HG03064 (cell line): ENCODE results near the gene TRAF2.
"Not testable (repeated sequence)": the region's sequence is repeated elsewhere in the genome, so short reads cannot be mapped to it uniquely, and the experiment has no call there.

Source experiments
- ATAC-seq: cut with Tn5 transposase; IDR thresholded peaks from one replicate; pipeline ENCODE4 v1.9.1; 2021; ENCODE audit warnings: low read depth; ENCODE audit not compliant: unreplicated experiment

Gene TRAF2

GRCh38 chr9:136885950-136886578, at the start of gene TRAF2:
TRAF2 (plus strand) TSS chr9:136886516; CDS start chr9:136898741, 12,225 bp downstream.
- peak; percentile 74 for ATAC-seq

DNA sequence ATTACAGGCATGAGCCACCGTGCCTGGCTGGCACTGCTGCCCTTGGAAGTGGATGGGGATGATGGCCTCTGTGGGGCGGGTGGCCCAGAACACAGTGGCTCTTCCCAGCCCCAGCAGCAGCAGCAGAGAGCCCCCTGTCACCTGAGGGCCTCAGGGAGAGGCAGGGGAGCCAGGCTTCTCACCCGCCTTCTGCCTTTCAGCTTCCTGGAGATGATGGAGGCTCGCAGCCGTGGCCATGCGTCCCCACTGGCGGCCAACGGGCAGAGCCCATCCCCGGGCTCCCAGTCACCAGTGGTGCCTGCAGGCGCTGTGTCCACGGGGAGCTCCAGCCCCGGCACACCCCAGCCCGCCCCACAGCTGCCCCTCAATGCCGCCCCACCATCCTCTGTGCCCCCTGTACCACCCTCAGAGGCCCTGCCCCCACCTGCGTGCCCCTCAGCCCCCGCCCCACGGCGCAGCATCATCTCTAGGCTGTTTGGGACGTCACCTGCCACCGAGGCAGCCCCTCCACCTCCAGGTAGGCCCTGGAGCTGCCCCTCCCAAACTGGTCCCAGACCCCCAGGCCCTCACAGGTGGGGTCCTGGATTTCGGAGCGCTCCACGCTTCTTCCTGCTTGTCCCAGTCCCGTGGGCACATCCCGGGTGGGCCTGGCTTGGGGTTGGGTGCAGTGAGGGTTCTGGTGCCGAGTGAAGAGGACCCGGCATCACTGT, 49.0 kb upstream of the TRAF2 start:
- ATAC-seq: no peak

DNA sequence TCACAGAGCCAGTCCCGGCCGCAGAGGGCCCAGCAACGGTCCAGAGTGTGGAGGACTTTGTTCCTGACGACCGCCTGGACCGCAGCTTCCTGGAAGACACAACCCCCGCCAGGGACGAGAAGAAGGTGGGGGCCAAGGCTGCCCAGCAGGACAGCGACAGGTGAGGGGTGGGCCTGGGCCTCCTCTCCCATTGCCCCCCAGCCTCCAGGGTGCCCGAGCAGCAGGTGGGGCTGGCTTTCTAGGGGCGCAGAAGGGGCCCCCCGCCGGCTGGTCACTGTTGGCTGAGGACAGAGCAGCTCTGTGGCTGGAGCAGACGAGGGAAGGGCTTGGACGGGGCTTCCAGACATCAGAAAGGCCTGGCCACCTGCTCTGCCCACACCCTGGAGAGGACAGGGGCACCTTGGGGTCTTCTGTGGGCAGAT, 48.4 kb upstream of the TRAF2 start:
- not testable (repeated sequence) for ATAC-seq

DNA sequence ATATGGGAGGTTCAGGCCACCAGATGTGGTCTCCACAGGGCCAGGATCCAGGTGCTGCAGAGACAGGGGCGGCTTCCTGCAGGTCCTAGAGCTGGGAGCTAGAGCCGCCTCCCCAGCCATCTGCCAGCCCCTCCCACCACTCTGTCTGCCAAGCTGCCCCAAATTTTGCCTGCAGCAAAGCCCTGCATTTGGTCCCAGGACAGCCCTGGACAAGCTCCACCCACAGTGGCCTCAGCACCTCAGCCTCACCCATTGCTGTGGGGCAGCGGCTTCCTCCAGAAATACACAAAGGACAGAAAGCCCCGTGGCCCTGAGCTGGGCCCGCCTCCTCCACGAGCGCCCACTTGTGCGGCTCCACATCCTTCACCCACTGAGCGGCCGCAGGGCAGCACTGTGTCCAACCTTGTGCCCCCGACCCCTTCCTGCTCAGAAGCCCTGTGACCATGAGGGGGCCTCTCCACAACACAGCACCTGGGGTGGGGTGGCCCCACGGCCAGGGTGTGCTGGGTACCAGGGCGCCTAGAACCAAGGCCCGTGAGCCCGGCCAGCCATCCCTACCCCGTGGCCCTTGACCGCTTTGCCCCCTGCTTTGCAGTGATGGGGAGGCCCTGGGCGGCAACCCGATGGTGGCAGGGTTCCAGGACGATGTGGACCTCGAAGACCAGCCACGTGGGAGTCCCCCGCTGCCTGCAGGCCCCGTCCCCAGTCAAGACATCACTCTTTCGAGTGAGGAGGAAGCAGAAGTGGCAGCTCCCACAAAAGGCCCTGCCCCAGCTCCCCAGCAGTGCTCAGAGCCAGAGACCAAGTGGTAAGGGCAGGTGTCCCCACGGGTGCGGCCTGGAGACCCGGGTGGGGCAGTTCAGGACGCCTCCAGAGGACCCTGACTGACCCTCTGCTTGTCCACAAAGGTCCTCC, 47.7 kb upstream of the TRAF2 start:
- no peak for ATAC-seq

DNA sequence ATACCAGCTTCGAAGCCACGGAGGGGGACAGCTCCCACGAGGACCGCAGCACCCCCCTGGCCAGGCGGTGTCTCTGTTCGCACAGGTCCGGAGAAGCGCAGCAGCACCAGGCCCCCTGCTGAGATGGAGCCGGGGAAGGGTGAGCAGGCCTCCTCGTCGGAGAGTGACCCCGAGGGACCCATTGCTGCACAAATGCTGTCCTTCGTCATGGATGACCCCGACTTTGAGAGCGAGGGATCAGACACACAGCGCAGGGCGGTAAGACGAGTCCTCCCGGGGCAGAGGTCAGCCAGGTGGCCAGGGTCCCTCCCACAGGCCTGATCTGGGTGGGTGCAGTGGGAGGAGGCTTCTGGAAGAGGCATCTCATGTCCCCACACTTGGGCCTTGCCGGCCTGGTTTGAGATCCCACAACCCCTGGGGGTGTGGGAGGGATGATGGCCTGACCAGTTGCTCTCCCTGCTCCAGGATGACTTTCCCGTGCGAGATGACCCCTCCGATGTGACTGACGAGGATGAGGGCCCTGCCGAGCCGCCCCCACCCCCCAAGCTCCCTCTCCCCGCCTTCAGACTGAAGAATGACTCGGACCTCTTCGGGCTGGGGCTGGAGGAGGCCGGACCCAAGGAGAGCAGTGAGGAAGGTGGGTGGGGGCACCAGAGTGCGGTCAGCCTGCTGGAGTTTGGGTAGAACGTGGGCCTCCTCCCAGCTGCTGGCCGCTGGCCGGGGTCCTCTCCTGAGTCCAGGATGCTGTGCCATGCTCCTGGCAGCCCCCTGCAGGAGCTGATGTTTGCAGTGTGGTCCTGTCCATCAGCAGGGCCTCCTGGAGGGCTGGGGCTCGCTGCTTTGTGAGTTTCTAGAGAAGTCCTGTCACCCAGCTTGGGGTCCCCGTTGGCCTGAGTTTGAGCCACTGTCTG, 46.8 kb upstream of the TRAF2 start:
- no peak for ATAC-seq

GRCh38 chr9:136840140-136840876, 46.0 kb upstream of the TRAF2 start:
- no peak for ATAC-seq

GRCh38 chr9:136840877-136841645, 45.3 kb upstream of the TRAF2 start:
- ATAC-seq: no peak

- peak; percentile 7 for ATAC-seq
Measured at GRCh38 chr9:136841646-136842379, 44.5 kb upstream of the TRAF2 start.

GRCh38 chr9:136842380-136842948, 43.9 kb upstream of the TRAF2 start, which contains the start of gene AJM1:
AJM1 (plus strand) TSS chr9:136842478; CDS start chr9:136844415, 1,937 bp downstream.
- peak; percentile 57 for ATAC-seq

- not testable (repeated sequence) for ATAC-seq
Measured at GRCh38 chr9:136843159-136843800, 43.0 kb upstream of the TRAF2 start.

GRCh38 chr9:136843801-136844740, 42.2 kb upstream of the TRAF2 start:
- ATAC-seq: not testable (repeated sequence)

DNA sequence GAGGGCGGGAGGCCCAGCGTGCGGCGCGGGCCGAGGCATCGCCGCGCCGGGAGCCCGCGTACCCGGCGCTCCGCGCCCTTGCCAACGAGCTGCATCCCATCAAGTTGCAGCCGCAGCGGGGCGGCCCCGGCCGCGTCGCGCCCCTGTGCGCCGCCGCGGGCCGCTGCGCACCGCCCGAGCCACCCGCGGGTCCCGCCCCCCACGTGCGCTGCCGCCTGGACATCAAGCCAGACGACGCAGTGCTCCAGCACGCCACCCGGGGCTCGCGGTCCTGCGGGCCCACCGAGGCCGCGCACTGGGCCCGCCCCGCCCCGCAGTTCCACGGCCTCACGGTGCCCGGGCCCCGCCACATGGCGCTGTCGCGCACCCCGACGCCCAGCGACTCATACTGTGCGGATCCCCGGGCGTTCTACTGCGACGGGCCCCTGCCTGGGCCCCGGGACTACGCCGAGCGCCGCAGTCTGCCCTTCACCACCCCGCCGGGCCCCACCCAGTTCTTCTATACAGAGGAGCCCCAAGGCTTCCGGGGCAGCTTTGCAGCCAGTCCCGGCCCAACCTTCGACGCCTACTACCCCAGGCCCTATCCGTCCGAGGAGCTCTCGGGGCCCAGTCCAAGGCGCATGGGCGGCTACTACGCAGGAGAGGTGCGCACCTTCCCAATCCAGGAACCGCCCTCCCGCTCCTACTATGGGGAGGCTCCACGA, 41.4 kb upstream of the TRAF2 start:
- no peak for ATAC-seq

- no peak for ATAC-seq
Measured at GRCh38 chr9:136845465-136846260, 40.7 kb upstream of the TRAF2 start.

GRCh38 chr9:136846376-136847087, 39.8 kb upstream of the TRAF2 start:
- no peak for ATAC-seq
